A172 (cell line): Measurements from ENCODE around the gene ABCG8. TPM values are rescaled to one million over a fixed set of nuclear protein-coding genes. Genes with fewer than 3 reads are reported as not detected.

Experiments used
- DNase-seq: peaks from one replicate; pipeline ENCODE4 v3.0.0-alpha.2; 2015; ENCODE audit warnings: low spot score
- total RNA-seq: library from RNA; depleted of rRNA; stranded (reverse); fragments of >200 nt; shearing (Covaris generic); gene quantifications from 2 replicates; pipeline ENCODE4 v1.2.3, GENCODE V29; 2014; rRNA removed

ABCG8 gene
- total RNA-seq, 1 experiment from 2014 or later, result not detected

DNA sequence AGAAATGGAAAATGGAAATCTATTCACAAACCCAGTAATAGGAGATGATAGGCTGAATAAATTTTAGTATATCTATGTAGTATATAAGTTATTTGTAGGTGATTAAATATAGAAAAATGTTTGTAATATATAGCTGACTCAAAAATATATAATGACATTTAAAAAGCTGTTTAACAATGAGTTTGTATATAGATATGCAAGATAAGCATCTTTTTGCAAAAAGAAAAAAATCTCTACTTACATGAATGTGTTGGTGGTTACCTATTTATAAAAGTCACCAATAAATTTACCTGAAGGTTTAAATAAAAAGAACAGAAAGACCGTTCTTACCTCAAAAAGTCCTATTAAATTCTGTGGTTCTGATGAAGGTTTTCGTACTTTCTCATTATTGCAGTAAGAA, 85.7 kb downstream of the ABCG8 start:
- no peak for DNase-seq

GRCh38 chr2:43925431-43925830, 86.7 kb downstream of the ABCG8 start:
- DNase-seq, result no peak

DNA sequence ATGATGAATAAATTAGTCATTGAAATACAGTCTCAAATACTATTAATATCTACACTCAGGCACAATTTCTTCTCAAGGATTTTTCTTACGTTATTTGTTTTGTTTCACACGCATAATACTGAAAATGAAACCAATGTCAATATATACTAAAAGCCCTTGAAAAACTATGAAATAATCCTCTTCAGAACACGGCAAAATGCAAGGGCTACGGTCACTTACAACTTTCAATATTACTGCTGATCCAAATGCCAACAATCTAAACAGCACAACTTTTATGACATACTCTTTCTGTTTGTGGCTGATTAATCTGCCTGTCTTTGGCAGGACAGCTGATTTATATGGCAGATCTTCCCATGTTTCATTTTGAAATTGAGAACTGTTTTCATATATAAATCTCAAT, 88.7 kb downstream of the ABCG8 start:
- DNase-seq, result no peak

GRCh38 chr2:43931293-43931692, 92.5 kb downstream of the ABCG8 start:
- no peak for DNase-seq

Other genes starting within 250 kb of the ABCG8 start
- gene THADA, start 242.9 kb upstream of the ABCG8 start, total RNA-seq, result 18.3 and 19.7 TPM in 2 replicates
- gene PLEKHH2, start 201.7 kb upstream of the ABCG8 start, total RNA-seq, result 0.98 and 4.6 TPM in 2 replicates
- gene C1GALT1C1L, start 162.5 kb upstream of the ABCG8 start, total RNA-seq, result 1.7 and 2.1 TPM in 2 replicates
- 35.4 and 39.4 TPM in 2 replicates for gene DYNC2LI1, start 64.9 kb upstream of the ABCG8 start, total RNA-seq
- gene ABCG5, start 132 bp upstream of the ABCG8 start, total RNA-seq, result not detected in 2 replicates
- 66.2 and 79.8 TPM in 2 replicates for gene LRPPRC, start 157.0 kb downstream of the ABCG8 start, total RNA-seq